ENCODE measurements around the gene NELFCD.

GRCh38 chr20:59005523-59006166 is 24.6 kb downstream of the NELFCD start:
- TF ChIP-seq CTCF (conservative IDR thresholded peaks at IDR 0.05 in 1 of 2, IDR thresholded peaks at IDR 0.05 in 1 of 2; ENCODE audit: extremely low read depth in 1 of 2, insufficient read depth in 1 of 2, low read depth in 1 of 2, low read length in 2 of 2) (no peak), EZH2 (IDR thresholded peaks at IDR 0.05; ENCODE audit: borderline replicate concordance, low read length) (no peak)
